Superior temporal gyrus (tissue), 1 donor: Measurements from ENCODE around the gene E2F2.
"Not testable (repeated sequence)": the region's sequence is repeated elsewhere in the genome, so short reads cannot be mapped to it uniquely, and the experiment has no call there.

Experiments
- DNase-seq: peaks from one replicate; pipeline ENCODE4 v3.0.0-alpha.2; 2016; ENCODE audit errors: extremely low spot score

The E2F2 gene

GRCh38 chr1:23546897-23547584 is 16.0 kb upstream of the E2F2 start:
- DNase-seq, result no peak

DNA sequence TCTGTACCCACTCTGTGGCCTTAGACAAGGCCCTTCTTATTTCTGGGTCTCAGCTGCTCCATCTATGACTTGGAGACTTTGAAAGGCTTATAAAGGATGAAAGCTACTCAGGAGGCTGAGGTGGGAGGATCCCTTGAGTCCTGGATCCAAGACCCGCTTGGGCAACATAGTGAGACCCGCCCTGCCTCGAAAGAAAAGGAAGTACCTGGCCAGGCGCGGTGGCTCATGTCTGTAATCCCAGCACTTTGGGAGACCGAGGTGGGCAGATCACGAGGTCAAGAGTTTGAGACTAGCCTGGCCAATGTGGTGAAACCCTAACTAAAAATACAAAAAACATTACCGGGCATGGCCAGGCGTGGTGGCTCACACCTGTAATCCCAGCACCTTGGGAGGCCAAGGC is 14.8 kb upstream of the E2F2 start:
- no peak for DNase-seq

DNA sequence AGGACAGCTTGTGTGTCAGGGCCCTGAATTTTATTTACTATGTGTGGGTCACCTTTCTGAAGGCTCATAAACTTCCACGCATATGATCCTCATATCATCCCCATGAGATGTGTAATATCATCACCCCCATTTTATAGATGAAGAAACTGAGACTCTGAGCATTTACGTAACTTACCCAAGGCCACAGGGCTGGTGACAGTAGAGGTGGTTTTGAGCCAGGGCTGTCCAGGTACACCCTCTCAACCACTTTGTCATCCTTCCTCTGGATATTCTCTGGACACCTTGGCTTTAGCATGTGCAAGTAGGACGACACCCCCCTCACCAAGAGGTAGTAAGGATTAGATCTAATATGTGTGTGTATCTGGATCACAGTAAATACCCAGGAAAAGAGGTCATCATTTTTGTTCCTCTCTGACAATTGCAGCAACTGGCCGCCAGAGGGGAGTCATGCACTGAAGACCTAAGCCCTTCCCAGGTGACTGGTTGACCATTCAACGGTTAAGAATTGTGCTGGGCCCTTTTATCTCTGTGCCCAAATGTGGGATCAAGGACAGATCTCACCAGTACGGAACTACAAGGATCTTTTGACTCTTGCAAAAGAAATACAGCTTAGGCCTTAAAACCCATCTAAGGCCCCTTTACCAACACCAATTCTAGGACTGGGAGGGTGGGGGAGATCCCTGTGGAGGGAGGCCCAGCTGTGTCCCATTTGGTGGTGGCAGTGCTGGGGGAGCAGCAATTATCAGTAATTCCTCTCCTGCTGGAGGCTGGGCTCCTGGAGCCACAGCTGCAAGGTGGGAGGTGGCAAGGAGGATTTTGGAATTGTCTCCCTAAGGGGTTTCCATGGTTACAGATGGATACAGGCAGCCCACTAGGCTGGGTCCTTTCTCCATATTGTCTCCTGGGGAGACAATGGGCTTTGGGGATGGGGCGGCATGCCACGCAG is 13.7 kb upstream of the E2F2 start:
- peak; percentile 91 for DNase-seq

DNA sequence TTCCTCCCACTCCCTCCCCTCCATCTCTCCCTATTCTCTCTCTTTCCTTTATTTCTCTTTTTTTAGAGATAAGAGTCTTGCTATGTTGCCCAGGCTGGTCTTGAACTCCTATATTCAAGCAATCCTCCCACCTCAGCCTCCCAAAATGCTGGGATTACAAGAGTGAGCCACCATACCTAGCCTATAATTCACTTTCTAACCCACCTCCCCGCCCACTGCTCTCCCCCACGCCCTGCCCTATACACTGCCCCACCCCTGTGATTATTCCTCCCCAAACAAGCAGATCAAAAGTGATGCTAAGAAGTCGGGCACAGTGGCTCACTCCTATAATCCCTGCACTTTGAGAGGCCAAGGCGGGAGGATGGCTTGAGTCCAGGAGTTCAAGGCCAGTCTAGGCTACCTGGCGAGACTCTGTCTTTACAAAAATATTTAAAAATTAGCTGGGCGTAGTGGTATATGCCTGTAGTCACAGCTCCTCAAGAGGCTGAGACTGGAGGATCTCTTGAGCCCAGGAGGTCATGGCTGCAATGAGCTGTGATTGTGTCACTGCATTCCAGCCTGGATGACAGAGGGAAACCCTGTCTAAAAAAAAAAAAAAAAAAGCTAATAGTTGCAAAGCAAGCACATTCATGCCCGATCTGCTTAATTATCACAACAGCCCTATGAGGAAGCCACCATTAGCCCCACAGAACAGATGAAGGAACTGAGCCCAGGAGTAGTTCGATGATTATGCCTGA is 12.8 kb upstream of the E2F2 start:
- no peak for DNase-seq

- not testable (repeated sequence) for DNase-seq
These were observed 11.9 kb upstream of the E2F2 start for GRCh38 chr1:23542940-23543339.

DNA sequence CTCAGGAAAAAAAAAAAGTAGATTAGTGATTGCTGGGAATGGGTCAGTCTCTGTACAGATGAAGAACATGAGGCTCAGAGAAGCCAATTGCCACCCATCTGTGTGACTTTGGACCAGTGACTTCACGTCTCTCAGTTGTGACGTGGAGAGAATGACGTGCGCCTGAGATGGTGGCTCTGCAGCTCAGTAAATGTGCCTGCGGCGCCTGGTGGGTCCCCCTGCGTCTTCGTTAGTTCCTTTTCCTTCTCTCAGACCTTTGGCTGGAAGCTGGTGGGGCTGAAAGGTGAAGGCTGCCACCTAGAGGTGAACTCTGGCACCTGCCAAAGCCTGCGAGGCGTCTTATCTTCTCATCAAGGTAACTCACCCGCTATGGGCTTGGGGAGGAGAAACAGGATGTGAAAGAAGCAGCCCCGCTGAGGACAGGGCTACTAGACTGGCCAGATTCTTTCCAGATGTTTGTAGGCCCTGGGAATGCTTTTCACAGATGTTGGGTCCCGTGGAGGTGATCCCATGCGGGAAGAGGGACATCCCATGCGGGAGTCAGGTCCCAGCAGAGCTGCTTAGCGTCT is 8.7 kb upstream of the E2F2 start:
- peak; percentile 93 for DNase-seq

DNA sequence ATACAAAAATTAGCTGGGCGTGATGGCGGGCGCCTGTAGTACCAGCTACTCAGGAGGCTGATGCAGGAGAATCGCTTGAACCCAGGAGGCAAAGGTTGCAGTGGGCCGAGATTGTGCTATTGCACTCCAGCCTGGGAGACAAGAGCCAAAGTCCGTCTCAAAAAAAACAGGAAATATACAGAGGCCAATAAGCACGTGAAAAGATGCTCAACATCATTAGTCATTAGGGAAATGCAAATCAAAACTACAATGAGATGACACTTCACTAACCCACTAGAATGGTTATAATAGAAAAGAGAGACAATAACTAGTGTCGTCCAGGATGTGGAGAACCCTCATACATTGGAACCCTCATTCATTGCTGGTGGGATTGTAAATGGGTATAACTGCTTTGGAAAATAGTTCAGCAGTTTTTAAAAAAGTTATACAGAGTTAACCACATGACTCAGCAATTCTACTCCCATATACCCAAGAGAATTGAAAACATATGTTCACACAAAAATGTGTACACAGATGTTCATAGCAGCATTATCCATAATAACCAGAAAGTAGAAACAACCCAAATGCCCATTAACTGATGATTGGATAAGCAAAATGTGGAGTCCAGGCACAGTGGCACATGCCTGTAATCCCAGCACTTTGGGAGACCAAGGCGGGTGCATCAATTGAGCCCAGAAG is 6.4 kb upstream of the E2F2 start:
- no peak for DNase-seq

- DNase-seq, result no peak
These were observed 2.4 kb upstream of the E2F2 start for GRCh38 chr1:23533246-23534023.

- DNase-seq, result peak; percentile 26
These were observed 595 bp upstream of the E2F2 start for GRCh38 chr1:23531562-23532094.

DNA sequence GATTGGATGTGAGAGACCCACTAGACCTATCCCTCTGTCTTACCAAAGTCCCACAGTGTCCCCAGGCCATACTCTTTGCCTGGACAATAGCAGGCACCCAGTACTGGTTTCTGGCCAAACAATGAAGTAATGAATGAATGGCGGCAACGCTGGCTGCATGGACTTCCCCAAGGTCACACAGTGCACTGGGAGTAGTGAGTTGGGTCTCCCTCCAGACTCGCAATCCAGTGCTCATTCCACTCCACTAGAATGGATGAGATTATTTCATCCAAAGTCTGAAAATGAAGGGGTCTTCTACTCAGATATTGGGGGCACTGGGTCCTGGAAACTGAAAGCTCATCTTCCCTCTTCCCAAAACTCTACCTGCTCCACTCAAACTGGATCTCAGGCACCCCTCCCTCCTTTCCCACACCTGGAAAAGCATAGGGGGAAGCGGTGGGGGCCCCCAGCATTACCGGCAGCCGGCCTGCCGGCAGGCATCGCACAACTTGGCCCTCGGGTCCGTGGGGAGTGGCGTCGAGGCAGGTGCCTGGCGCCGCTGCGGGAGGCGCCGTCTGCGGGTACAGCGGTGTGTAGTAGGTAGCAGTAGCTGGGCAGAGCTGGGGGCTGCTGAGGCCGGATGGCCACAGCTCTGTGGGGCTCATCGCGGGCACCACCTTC is 816 bp downstream of the E2F2 start:
- no peak for DNase-seq

DNA sequence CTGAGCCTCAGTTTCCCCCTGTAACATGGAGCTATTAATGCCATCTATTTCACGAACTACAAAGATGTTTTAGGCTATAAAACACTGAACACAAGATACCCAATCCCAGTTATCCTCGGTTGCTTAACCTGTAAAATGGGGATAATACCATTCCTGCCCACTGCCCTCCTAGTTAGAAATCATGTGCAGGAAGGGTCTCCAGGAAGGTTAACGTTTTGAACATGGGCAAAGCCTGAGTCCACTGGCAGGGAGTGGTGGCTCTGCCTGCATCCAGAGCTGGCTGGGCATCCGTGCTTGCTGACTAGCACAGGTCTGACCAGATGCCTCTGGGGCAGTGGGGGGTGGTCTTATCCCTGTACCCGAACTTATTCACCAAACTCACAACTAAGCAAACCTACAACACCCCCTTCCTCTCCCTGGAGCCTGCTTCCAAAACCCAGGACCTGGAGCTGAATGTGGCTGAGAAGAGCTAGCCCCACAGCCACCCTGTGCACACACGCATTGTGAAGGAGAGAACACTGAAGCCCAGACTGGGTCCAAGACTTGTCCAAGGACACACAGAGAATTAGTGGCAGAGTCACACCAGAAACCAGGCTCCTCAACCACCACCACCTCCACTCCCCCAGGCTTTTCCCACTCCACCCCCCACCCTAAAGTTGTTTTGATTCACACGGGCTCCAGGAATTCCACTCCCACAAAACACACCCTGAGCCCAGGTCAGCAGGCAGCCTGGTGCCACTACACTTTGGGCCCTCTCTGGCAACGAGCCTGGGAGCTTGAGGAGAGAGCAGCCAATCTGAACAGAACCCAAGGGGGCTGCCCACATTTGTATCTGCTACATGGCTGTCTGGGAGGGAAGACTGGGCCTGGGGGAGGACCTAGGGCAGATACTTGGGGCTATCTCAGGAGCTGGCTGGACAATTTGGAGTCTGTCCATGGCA is 1.6 kb downstream of the E2F2 start:
- DNase-seq, result no peak

DNA sequence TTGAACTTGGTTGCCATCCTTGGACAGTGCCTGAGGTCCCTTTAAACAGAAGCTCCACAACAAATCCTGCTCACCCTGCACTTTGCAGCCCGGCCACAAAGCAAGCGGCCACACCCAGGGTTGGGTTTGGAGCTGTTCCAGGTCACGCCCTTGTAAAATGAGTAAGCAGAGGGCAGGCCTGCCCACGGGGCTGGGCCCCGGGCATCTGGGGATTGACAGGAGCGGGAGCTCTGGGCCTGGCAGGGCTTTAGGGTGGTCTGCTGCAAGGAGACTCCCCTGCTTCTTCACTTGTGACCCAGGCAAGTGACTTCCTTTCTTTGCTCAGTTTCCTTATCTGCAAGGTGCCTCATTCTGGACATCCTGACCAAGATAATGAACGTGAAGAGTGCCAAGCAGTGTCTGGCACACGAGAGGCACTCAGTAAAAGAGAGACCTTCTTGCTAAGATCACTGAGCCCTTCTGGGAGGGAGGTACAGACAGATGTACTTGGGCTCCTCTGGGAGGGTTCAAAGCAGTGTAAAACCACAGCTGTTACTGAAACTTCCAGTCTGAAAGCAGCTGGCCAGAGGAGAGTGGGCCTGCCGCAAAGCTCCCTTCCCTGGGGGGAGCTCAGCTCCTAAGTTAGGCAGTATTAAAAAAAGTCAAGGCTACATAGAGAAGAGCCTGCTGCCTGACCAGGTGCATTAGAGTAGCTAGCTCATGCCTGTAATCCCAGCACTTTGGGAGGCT is 2.6 kb downstream of the E2F2 start:
- no peak for DNase-seq

DNA sequence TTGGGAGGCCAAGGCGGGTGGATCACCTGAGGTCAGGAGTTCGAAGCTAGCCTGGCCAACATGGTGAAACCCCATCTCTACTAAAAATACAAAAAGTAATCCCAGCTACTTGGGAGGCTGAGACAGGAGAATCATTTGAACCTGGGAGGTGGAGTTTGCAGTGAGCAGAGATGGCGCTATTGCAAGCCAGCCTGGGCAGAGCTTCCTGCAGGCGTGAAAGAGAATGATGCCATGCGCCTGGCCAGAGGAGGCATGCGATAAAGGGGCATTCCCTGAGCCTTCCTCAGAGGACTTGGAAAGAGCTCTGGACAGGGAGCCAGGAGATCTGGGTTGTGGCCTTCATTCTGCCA is 3.2 kb downstream of the E2F2 start:
- no peak for DNase-seq

DNA sequence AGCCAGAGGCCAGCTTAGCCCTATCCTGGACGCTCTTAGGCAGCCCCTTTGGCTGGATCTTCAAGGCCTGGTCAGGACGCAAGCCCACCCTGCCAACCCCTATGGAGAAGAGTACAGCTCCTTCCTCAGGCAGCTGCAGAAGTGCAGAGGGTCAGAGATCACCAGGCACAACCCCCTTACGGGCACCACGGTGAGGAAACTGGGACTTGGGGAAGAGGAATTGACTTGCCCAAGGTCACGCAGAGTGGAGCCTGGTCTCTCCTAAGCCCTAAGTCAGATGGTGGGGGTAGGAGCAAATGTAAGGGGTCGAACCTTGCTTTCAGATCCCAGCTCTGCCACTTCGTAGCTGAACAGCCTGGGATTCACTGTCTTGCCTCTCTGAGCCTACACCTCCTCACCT is 3.7 kb downstream of the E2F2 start:
- DNase-seq, result no peak

DNA sequence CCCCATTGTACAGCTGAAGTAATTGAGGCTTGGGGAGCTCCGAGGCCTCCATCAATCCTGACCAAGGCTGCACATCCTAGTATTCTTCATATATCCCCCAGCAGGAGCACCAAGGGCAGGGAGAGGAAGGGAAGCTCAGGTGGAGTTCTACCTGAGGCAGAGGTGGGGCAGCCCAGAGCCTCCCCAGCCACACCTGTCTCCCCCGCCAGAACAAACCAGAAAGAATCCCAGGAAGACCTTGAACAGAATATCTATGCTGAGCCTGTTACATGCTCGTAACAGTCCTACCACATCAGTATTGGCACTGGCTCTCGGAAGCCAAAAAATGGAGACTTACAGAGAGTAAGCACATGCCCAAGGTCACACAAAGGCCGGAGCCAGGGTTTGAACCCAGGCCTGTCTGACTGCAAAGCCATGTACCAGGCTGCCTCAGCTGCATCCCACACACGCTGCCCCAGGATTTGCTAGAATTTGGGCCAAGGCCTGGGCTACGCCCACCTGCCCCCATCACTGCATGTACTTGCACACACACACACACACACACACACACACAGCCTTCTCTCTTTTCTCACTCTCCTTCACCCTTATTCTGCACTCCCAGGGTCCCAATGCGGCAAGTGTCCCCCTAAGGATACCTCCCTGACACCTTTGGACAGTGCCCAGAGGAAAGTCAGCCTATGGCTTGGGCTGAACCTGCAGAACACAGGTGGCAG is 4.5 kb downstream of the E2F2 start:
- no peak for DNase-seq

DNA sequence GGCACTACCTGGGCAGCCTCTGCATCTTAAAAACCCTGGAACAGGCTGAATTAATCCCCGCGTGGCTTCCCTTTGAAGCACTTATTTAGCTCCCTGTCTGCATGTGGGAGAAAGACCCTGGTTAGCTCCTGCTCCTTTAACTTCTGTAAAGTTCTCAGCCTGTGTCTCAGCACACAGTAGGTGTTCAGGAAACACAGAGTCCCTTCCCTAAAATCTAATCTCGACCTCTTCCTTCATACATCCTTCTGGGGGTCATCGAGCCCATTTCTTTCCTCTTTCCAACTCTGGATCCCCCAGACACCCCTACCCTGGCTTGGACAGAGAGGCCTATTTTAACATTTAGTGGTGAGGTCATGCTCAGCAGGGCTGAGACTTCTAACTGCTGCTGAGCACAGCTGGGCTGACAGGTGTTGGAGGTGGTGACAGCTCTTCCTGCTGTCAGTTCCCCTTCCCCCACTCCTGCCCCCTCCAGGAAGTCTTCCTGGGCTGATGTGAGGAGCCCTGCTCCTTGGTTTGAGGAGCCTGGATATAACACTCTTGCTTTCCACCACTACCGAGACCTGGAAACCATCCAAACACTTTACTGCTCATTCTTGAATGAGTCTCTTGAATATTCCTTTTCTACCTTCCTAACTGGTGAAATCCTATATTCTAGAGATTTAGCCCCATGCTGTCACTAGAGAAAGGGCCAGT is 5.3 kb downstream of the E2F2 start:
- DNase-seq, result no peak
